ENCODE data around the gene CAMK4. TPM values are rescaled to one million over a fixed set of nuclear protein-coding genes. Genes with fewer than 3 reads are reported as not detected.

The CAMK4 gene
- total and polyA plus RNA-seq, 2 of the 8 experiments (the other 6 are each of a cell fraction or from before 2014, with no cell fraction given): 1.8 to 8.3 TPM

DNA sequence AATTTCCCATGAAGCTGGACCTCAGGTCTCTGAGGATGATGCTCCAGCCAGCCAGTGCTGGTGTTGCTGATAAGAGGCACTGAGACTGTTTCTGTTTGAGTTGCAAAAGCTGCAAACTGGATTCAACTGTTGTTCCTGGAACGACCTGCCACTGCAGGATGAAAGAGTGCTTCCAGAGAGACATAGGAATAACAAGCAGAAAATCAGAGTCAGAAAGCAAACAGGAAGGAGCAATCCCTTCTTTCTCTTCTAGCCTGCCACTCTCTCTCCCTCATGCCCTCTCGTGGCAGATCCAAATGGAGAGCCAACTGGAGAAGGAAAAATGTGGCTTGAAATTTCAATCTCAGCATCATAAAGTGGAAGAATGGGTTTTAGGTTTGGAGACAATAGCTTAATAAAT lies 177.7 kb downstream of the CAMK4 start:
- Histone ChIP-seq H4K5ac (ENCODE audit: insufficient read length, low read depth, low read length) (no peak overlapping the region), H2BK20ac (ENCODE audit: low read length) (no peak overlapping the region), H2AK5ac (ENCODE audit: low read depth, low read length) (no peak overlapping the region), H3K4me3 (ENCODE audit: extremely low read depth in 1 of 4, insufficient read depth in 2 of 4, low read depth in 3 of 4, low read length in 4 of 4) (no peak overlapping the region), H4K91ac (replicated peaks; ENCODE audit: insufficient read length, low read length) (no peak overlapping the region), H3K79me1 (ENCODE audit: low read depth, low read length) (no peaks in the 10 kb centered on the region), H3K4ac (replicated peaks; ENCODE audit: insufficient read length, low read depth, low read length) (no peak overlapping the region), H3K27ac (ENCODE audit: low read depth, low read length) (no peak overlapping the region), H3K4me2 (ENCODE audit: insufficient read depth in 1 of 2, low read depth in 2 of 2, low read length in 2 of 2) (no peak overlapping the region), H3K4me1 (replicated peaks in 1 of 4; ENCODE audit: control insufficient read depth in 3 of 4, insufficient read depth in 4 of 4, low read length in 3 of 4) (no peaks in the 10 kb centered on the region), H3K79me2 (ENCODE audit: control insufficient read depth in 1 of 2, insufficient read depth in 2 of 2, low read length in 2 of 2) (no peaks in the 10 kb centered on the region), H3K9me3 (ENCODE audit: insufficient read depth in 2 of 2, low read depth in 1 of 2, low read length in 1 of 2) (no peaks in the 10 kb centered on the region; a peak in 1 of 4 replicates), H3K14ac (ENCODE audit: insufficient read length) (no peak overlapping the region), H3K23ac (ENCODE audit: insufficient read length) (no peak overlapping the region), H2BK120ac (replicated peaks; ENCODE audit: low read depth, low read length) (no peak overlapping the region), H3K36me3 (ENCODE audit: control insufficient read depth in 2 of 4, insufficient read depth in 4 of 4, low read length in 3 of 4) (no peaks in the 10 kb centered on the region), H2BK5ac (ENCODE audit: low read depth, low read length) (no peak overlapping the region), H3K56ac (replicated peaks; ENCODE audit: insufficient read length, low read depth, low read length) (no peak overlapping the region), H2BK12ac (ENCODE audit: low read depth, low read length) (no peak overlapping the region), H3K9ac (replicated peaks in 1 of 4; ENCODE audit: extremely low read depth in 1 of 4, low read depth in 3 of 4, low read length in 3 of 4) (no peak overlapping the region), H4K20me1 (replicated peaks in 1 of 2; ENCODE audit: control insufficient read depth in 1 of 2, insufficient read depth in 2 of 2, low read length in 2 of 2) (no peaks in the 10 kb centered on the region), H3K23me2 (ENCODE audit: low read depth, low read length) (no peaks in the 10 kb centered on the region), H2AFZ (ENCODE audit: low read length) (no peak overlapping the region), H3K18ac (ENCODE audit: extremely low read depth, low read length) (no peak overlapping the region), H2BK15ac (ENCODE audit: low read length) (no peak overlapping the region), H4K8ac (ENCODE audit: extremely low read depth, insufficient read depth, low read length) (no peak overlapping the region), H3K27me3 (replicated peaks in 1 of 4; ENCODE audit: control insufficient read depth in 3 of 4, extremely low read depth in 1 of 4, insufficient read depth in 3 of 4, low read length in 3 of 4) (peaks cover 0 to 1% (median 0%) of the 10 kb centered on the region in 4 experiments; a peak in 1 of 7 replicates)
- WGBS, 2 experiments (ENCODE audit: extremely low coverage in 1 of 2, insufficient coverage in 1 of 2, insufficient read length in 1 of 2, insufficient replicate concordance in 2 of 2, low coverage in 1 of 2, low lambda C conversion rate in 2 of 2, missing lambda C conversion rate in 1 of 2): 89% methylated on average over 2 of the region's 2 CpGs; no CpG with 5 or more reads in 1 of the 2 experiments
- ChIA-PET CTCF (ENCODE audit: partially characterized antibody) (interaction anchor here (0.7 to 1.1 kb wide), 3 partner anchors 38 to 170 kb away, joined by 3 read pairs; no protein-coding TSS in a partner anchor), POLR2A (ENCODE audit: partially characterized antibody) (no interaction called here)
- DNase-seq (ENCODE audit: low read depth in 1 of 2, low spot score in 2 of 2) (no peak), FAIRE-seq (no peak)
- no peak for TF ChIP-seq ATF3 (IDR thresholded peaks at IDR 0.05; ENCODE audit: insufficient read depth, low read depth, low read length)
- no peak for TF ChIP-seq SUZ12 (IDR thresholded peaks at IDR 0.05; ENCODE audit: low read length)
- no peak for TF ChIP-seq CTCF (IDR thresholded peaks at IDR 0.05; ENCODE audit: control extremely low read depth in 1 of 3, insufficient read depth in 1 of 3, low read depth in 1 of 3, low read length in 3 of 3)
- no peak for TF ChIP-seq JUND (IDR thresholded peaks at IDR 0.05; ENCODE audit: low read length)
- TF ChIP-seq CBX5 (IDR thresholded peaks at IDR 0.05; ENCODE audit: low read depth, low read length): no peak
- TF ChIP-seq POU5F1 (IDR thresholded peaks at IDR 0.05; ENCODE audit: low read depth, low read length): no peak
- no peak for TF ChIP-seq SAP30 (IDR thresholded peaks at IDR 0.05; ENCODE audit: insufficient read depth, insufficient replicate concordance, low read length)
- TF ChIP-seq POLR2A (IDR thresholded peaks at IDR 0.05; ENCODE audit: control extremely low read depth in 1 of 2, low read depth in 2 of 2, low read length in 2 of 2): no peak
- TF ChIP-seq, protein P1, sequence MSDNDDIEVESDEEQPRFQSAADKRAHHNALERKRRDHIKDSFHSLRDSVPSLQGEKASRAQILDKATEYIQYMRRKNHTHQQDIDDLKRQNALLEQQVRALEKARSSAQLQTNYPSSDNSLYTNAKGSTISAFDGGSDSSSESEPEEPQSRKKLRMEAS (IDR thresholded peaks at IDR 0.05): no peak
- TF ChIP-seq CBX8 (IDR thresholded peaks at IDR 0.05; ENCODE audit: borderline replicate concordance, low read depth, low read length): no peak

Data from H1 (cell line).